CD4-positive, alpha-beta T cell treated with Interleukin-15 for 4 hours (primary cell): ENCODE measurements around the gene SNX6.
"Not testable (repeated sequence)": the region's sequence is repeated elsewhere in the genome, so short reads cannot be mapped to it uniquely, and the experiment has no call there.

Source experiments
- DNase-seq: peaks from one replicate; pipeline ENCODE4 v3.0.0-alpha.2; 2020; ENCODE audit warnings: low spot score

The SNX6 gene

GRCh38 chr14:34629657-34630529 is at the start of gene SNX6:
TSS of gene SNX6 (minus strand) at chr14:34630148. CDS start at chr14:34630116, 32 bp downstream.
- peak; percentile 83 for DNase-seq

DNA sequence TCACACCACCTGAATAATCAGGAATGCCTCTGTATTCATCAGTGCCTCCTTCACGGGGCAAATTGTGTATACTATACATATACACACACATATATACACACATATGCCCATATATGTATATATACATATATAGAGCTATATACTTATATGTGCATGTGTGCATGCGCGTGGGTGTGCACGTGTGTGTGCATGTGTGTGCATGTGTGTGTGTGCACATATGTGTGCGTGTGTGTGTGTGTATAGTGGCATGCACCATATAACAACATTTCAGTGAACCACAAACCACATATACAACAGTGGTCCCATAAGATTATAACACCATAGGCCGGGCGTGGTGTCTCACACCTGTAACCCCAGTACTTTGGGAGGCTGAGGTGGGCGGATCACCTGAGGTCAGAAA is 48.8 kb upstream of the SNX6 start:
- no peak for DNase-seq

DNA sequence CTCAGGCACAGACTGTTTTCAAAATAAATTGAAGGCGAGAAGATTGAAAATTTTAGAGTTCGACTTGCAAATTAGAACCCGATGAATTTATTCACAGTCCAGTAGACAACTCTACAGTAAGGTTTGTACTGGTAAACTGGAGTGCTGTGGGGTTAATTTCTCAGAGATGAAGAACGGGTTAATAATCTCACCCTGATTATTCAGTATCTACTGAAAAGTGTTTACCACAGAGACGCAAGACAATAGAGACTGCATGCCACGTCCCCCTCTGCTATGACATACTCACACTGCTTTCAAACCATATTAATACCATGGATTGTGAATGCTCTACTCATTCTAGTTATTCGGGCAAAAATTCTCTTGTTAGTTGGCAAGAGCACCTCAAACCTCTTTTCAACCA is 48.4 kb upstream of the SNX6 start:
- DNase-seq: no peak

- DNase-seq: no peak
Measured at GRCh38 chr14:34676516-34677211, 46.7 kb upstream of the SNX6 start.

DNA sequence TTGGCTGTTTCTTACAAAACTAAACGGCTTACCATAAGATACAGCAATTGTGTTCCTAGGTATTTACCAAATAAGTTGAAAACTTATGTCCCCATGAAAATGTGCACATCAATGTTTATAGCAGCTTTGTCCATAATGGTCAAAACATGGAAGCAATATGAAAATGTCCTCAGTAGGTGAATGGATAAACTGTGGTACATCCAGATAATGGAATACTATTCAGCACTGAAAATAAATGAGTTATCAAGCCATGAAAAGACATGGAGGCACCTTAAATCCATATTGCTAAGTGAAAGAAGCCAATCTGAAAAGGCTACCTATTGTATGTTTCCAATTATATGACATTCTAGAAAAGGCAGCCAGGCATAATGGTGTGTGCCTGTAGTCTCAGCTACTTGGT is 43.8 kb upstream of the SNX6 start:
- no peak for DNase-seq

DNA sequence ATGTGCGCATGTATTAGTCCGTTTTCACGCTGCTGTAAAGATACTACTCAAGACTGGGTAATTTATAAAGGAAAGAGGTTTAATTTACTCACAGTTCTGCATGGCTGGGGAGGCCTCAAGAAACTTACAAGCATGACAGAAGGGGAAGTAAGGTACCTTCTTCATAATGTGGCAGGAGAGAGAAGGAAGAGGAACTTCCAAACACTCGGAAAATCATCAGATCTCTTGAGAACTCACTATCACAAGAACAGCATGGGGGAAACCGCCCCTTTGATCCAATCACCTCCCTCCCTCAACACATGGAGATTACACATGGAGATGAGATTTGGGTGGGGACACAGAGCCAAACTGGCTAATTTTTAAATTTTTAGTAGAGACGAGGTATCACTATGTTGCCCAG is 41.8 kb upstream of the SNX6 start:
- DNase-seq: no peak

GRCh38 chr14:34668111-34668510 is 38.2 kb upstream of the SNX6 start:
- DNase-seq: no peak

DNA sequence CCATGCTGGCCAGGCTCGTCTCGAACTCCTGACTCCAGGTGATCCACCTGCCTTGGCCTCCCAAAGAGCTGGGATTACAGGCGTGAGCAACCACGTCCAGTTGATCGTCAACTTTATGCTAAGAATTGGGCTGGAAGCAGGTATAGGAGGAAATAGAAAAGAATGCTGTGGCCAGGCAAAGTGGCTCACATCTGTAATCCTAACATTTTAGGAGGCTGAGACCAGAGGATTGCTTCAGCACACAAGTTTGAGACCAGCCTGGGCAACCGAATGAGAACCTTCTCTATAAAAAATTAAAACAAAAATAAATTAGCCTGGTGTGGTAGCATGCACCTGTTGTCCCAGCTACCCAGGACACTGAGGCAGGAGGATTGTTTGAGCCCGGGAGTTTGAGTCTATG is 37.1 kb upstream of the SNX6 start:
- no peak for DNase-seq

DNA sequence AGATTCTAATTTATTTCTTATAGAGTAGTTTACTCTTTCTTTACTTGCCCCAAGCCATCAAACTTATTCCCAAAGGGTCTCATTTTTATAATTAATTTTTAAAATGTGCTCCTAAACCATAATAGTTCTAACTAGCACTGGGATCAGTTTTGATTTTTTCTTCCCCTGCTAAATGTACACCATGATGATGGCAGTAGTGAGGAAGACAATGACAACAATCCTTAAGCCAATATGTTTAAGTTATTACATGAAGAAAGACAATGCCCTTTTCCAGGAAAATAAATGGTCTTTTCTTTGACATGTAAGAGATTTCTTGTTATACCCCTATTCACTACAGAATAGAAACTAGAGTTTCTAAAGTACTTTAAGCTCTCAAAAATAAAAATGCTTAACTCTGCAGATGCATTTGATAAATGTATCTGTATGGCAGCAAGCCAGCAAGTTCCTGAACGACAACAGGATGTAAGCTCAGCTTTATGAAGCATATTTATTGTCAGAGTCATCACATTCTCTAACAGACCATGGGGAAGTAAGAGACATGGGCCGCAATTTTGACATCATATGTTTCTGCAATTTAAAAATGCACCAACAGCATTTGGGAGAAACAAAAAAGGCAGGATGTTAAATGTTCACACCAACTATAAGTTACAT is 36.0 kb upstream of the SNX6 start:
- peak; percentile 37 for DNase-seq

- no peak for DNase-seq
Measured at GRCh38 chr14:34662561-34663088, 32.7 kb upstream of the SNX6 start.

DNA sequence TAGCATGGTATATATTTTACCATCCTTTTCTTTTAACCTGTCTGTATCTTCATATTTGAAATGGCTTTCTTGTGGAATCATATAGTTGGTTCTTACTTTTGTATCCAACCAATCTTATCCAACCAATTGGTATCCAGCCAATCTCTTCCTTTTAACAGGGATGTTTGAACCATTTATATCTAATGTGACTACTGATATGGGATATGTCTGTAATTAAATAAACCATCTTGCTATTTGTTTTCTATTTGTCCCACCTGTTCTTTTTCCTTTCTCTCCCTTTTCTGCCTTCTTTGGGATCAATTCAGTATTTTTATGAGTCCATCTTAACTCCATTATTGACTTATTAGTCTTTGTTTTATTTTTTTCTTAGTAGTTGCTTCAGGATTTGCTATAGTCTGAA is 30.8 kb upstream of the SNX6 start:
- no peak for DNase-seq

DNA sequence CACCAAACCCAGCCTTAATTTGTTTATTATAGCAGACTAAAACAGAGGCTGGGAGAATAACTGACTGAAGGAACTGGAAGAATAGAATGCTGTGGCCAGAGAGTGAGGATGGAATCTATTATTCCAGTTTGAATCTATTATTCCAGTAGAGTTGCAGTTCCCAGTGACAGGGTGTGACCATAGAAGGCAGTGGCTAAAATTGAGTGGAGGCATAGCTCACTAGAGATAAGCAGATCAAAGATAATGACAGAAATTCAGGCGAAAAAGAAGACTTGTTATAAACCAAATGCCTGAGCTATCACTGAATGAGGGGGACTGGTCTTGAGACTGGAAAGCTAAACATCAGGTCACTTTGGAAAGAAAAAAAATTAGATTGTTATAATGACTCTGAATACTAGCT is 26.0 kb upstream of the SNX6 start:
- DNase-seq: no peak

DNA sequence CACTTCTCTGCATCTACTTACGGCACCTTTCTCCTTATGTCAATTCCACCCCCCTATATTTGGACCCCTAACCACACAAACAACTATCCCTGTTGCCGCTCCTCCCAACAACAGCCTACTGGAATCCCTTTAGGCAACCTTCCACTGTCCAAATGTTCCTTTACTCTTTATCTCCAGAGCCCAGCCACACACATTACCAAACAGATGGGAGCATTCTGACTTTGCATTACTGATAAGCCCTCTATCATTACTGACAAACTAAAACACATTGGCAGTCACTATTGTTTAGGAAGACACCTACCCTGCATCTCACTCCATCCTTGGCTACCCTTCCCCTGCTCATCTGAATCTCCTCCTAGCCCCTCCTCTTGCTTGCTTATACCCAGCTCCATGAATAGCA is 23.1 kb upstream of the SNX6 start:
- DNase-seq: not testable (repeated sequence)

- not testable (repeated sequence) for DNase-seq
Measured at GRCh38 chr14:34652348-34652747, 22.4 kb upstream of the SNX6 start.

GRCh38 chr14:34650786-34651584 is 21.0 kb upstream of the SNX6 start:
- DNase-seq: no peak

GRCh38 chr14:34650006-34650405 is 20.1 kb upstream of the SNX6 start:
- not testable (repeated sequence) for DNase-seq

- no peak for DNase-seq
Measured at GRCh38 chr14:34649344-34649743, 19.4 kb upstream of the SNX6 start.

- no peak for DNase-seq
Measured at GRCh38 chr14:34646570-34647255, 16.8 kb upstream of the SNX6 start.

GRCh38 chr14:34643361-34643760 is 13.4 kb upstream of the SNX6 start:
- DNase-seq: no peak

DNA sequence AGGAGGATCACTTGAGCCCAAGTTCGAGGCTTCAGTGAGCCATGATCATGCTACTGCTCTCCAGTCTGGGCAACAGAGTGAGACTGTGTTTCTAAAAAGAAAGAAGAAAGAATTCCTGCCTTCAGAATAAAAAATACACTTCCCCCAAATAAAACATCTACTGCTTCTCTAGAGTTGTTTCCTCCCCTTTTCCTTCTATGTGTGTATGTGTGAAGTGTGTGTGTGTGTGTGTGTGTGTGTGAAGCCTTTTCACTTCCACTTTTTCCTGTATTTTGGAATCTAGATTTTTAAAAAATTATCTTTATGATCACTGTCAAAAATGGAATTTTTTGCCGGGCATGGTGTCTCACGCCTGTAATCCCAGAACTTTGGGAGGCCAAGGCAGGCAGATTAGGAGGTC is 12.6 kb upstream of the SNX6 start:
- no peak for DNase-seq

DNA sequence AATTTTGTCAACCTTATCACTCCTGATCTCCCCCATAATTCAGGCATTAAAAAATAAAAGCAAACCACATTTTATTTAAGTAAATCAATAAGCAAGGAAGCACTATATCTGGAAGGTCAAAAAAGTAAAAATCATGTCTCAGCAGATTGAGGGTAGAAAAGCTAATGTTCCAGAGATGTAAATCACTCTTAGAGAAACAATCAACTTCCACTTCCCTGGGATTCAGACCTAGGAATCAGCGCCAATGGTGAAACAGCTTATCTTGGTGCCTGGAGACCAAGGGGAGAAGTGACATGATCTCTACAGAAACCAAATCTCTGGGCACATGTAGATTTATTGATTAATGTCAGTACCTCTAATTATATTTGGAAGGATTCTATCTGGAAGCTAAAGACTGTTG is 10.9 kb upstream of the SNX6 start:
- no peak for DNase-seq
